Activated CD8-positive, alpha-beta memory T cell treated with anti-CD3 and anti-CD28 coated beads for 36 hours (primary cell): ENCODE data around the gene HSP90AA1. TPM values are rescaled to one million over a fixed set of nuclear protein-coding genes. Genes with fewer than 3 reads are reported as not detected.

Experiments used
- CTCF ChIA-PET: fragments of 350-600 bp; sonication (Branson Sonifier 250); formaldehyde crosslinking; loops from one replicate; lab custom pipeline; 2021; ENCODE audit warnings: antibody characterized with exemption; lab: Charles Lee
- POLR2A ChIA-PET: fragments of 350-600 bp; sonication (Branson Sonifier 250); formaldehyde crosslinking; loops from one replicate; lab custom pipeline; 2021; ENCODE audit warnings: antibody characterized with exemption; lab: Charles Lee
- total RNA-seq, 2 experiments: library from RNA; stranded (reverse); gene quantifications; one replicate each; pipeline ENCODE4 v1.2.3, GENCODE V29; 2021

The HSP90AA1 gene
- total RNA-seq, 2 experiments from 2014 or later = 1,374 to 1,416 TPM

GRCh38 chr14:102096569-102097188 is 9.8 kb upstream of the HSP90AA1 start:
- ChIA-PET POLR2A (no interaction called here), CTCF (interaction anchor here (0.6 to 2.1 kb wide), 22 partner anchors 8 to 375 kb away, joined by 3 to 11 read pairs (median 4); partner anchors contain the start of genes DYNC1H1 and WDR20)

GRCh38 chr14:102095871-102096568 is 9.2 kb upstream of the HSP90AA1 start:
- ChIA-PET POLR2A (no interaction called here), CTCF (interaction anchor here (0.8 to 2.1 kb wide), 19 partner anchors 8 to 218 kb away, joined by 3 to 11 read pairs (median 3); partner anchors contain the start of genes DYNC1H1 and WDR20)

- POLR2A ChIA-PET = no interaction called here
Measured at GRCh38 chr14:102095231-102095870, 8.5 kb upstream of the HSP90AA1 start.

GRCh38 chr14:102094101-102094500 is 7.3 kb upstream of the HSP90AA1 start:
- ChIA-PET CTCF (interaction anchor here (0.5 to 1.8 kb wide), 2 partner anchors 40 to 220 kb away, joined by 4 read pairs; no protein-coding TSS in a partner anchor), POLR2A (no interaction called here)

More at GRCh38 chr14:102095231-102095870, 8.5 kb upstream of the HSP90AA1 start:
- CTCF ChIA-PET = interaction anchor here (0.8 to 2.1 kb wide), 11 partner anchors 11 to 219 kb away, joined by 3 to 11 read pairs (median 3); partner anchors contain the start of gene DYNC1H1

GRCh38 chr14:102092806-102093205 is 6.0 kb upstream of the HSP90AA1 start:
- ChIA-PET CTCF (interaction anchor here (1.8 kb wide), 1 partner anchor 221 kb away, joined by 4 read pairs; no protein-coding TSS in a partner anchor), POLR2A (no interaction called here)

GRCh38 chr14:102090713-102091112 is 3.9 kb upstream of the HSP90AA1 start:
- ChIA-PET CTCF (interaction anchor here (1.2 kb wide), 1 partner anchor 223 kb away, joined by 4 read pairs; no protein-coding TSS in a partner anchor), POLR2A (no interaction called here)

- ChIA-PET POLR2A (interaction anchor here (1.0 to 1.8 kb wide), 2 partner anchors 12 to 14 kb away, joined by 3 to 6 read pairs; no protein-coding TSS in a partner anchor), CTCF (no interaction called here)
Measured at GRCh38 chr14:102089621-102090343, 2.9 kb upstream of the HSP90AA1 start.

GRCh38 chr14:102088012-102088792 is 1.4 kb upstream of the HSP90AA1 start:
- POLR2A ChIA-PET = interaction anchor here (0.5 to 1.8 kb wide), 8 partner anchors 9 to 1716 kb away, joined by 3 to 11 read pairs (median 4); no protein-coding TSS in a partner anchor
- CTCF ChIA-PET = interaction anchor here (0.7 to 1.4 kb wide), 5 partner anchors 8 to 319 kb away, joined by 3 to 6 read pairs (median 4); no protein-coding TSS in a partner anchor

- CTCF ChIA-PET = interaction anchor here (0.7 to 1.4 kb wide), 4 partner anchors 9 to 319 kb away, joined by 3 to 6 read pairs (median 4); no protein-coding TSS in a partner anchor
- POLR2A ChIA-PET = interaction anchor here (0.5 to 1.8 kb wide), 6 partner anchors 10 to 468 kb away, joined by 3 to 6 read pairs (median 4); no protein-coding TSS in a partner anchor
Measured at GRCh38 chr14:102087762-102088011, 843 bp upstream of the HSP90AA1 start.

GRCh38 chr14:102086709-102086971 is 204 bp downstream of the HSP90AA1 start:
- ChIA-PET CTCF (no interaction called here), POLR2A (interaction anchor here (1.6 kb wide), 1 partner anchor 53 kb away, joined by 5 read pairs; the partner anchor contains the start of gene WDR20)

- CTCF ChIA-PET = interaction anchor here (0.6 to 2.5 kb wide), 3 partner anchors 10 to 1736 kb away, joined by 5 to 11 read pairs (median 7); no protein-coding TSS in a partner anchor
- POLR2A ChIA-PET = interaction anchor here (1.6 kb wide), 1 partner anchor 54 kb away, joined by 5 read pairs; the partner anchor contains the start of gene WDR20
Measured at GRCh38 chr14:102085948-102086708, 716 bp downstream of the HSP90AA1 start.

GRCh38 chr14:102085488-102085887 is 1.4 kb downstream of the HSP90AA1 start:
- POLR2A ChIA-PET = interaction anchor here (1.1 to 1.6 kb wide), 4 partner anchors 54 to 276 kb away, joined by 3 to 5 read pairs (median 3); partner anchors contain the start of gene WDR20
- CTCF ChIA-PET = interaction anchor here (0.6 to 2.5 kb wide), 3 partner anchors 11 to 1736 kb away, joined by 5 to 11 read pairs (median 7); no protein-coding TSS in a partner anchor

GRCh38 chr14:102084931-102085330 is 1.9 kb downstream of the HSP90AA1 start:
- ChIA-PET CTCF (interaction anchor here (1.2 to 2.5 kb wide), 2 partner anchors 11 to 32 kb away, joined by 7 to 11 read pairs; no protein-coding TSS in a partner anchor), POLR2A (interaction anchor here (1.1 to 1.6 kb wide), 4 partner anchors 55 to 276 kb away, joined by 3 to 5 read pairs (median 3); partner anchors contain the start of gene WDR20)

- POLR2A ChIA-PET = interaction anchor here (1.0 to 1.3 kb wide), 4 partner anchors 13 to 275 kb away, joined by 3 read pairs; no protein-coding TSS in a partner anchor
- CTCF ChIA-PET = interaction anchor here (1.4 to 2.5 kb wide), 2 partner anchors 12 to 229 kb away, joined by 4 to 11 read pairs; no protein-coding TSS in a partner anchor
Measured at GRCh38 chr14:102084522-102084921, 2.3 kb downstream of the HSP90AA1 start.

- CTCF ChIA-PET = no interaction called here
- POLR2A ChIA-PET = no interaction called here
Measured at GRCh38 chr14:102081231-102082080, 5.4 kb downstream of the HSP90AA1 start.
